Spleen (tissue), 7 donors: ENCODE data around the gene HDGFL3.

ENCODE experiments used
- CTCF ChIP-seq, 11 experiments: fragments of 200-600 bp in 7 of 11; fragments of 450-650 bp in 4 of 11; sonication (generic) in 4 of 11; IDR thresholded peaks in 8 of 11; conservative IDR thresholded peaks in 3 of 11; 1 replicate in 7 of 11; 2 replicates in 4 of 11; pipeline versions ENCODE4 v1.4.0 to v1.8.0; 2016 to 2021; ENCODE audit warnings: antibody characterized with exemption in 11 of 11, inconsistent platforms in 4 of 11, mild to moderate bottlenecking in 1 of 11
- POLR2A ChIP-seq, 3 donors: fragments of 450-650 bp; IDR thresholded peaks; one replicate each; pipeline ENCODE4 v1.5.1; 2017; ENCODE audit warnings: antibody characterized with exemption in 3 of 3, mild to moderate bottlenecking in 1 of 3
- POLR2AphosphoS5 ChIP-seq, 3 donors: sonication (generic); formaldehyde crosslinking; IDR thresholded peaks; one replicate each; pipeline ENCODE4 v1.5.1; 2017; ENCODE audit warnings: antibody characterized with exemption in 3 of 3
- donor health status: DM: no; HTN: no; CAD: no; lungs with moderate emphysema.
- donor health status: DM: no; HTN: no; CAD: no.
- donor health status: DM: no; HTN: no; CAD: no.

GRCh38 chr15:83100097-83100646 lies 107.5 kb downstream of the HDGFL3 start:
- TF ChIP-seq CTCF (IDR thresholded peaks at IDR 0.05 in 8 of 11, conservative IDR thresholded peaks at IDR 0.05 in 3 of 11) (no peak), POLR2A (IDR thresholded peaks at IDR 0.05) (no peak), POLR2AphosphoS5 (IDR thresholded peaks at IDR 0.05) (no peak)
